Smooth muscle cell (in vitro differentiated cells): ENCODE data around the gene DNMT3A. TPM values are rescaled to one million over a fixed set of nuclear protein-coding genes. Genes with fewer than 3 reads are reported as not detected.

ENCODE experiments used
- DNase-seq: peaks from one replicate; lab custom pipeline; 2025; ENCODE audit not compliant: unreplicated experiment; lab: John Stamatoyannopoulos, UW
- H2AFZ ChIP-seq: fragments of 200-600 bp; sonication (generic); 2 replicates; pipeline ENCODE4 v1.6.0; 2016; ENCODE audit warnings: antibody characterized with exemption, low read depth, mild to moderate bottlenecking
- H3F3A ChIP-seq: fragments of 200-600 bp; sonication (generic); 2 replicates; pipeline ENCODE4 v1.6.0; 2017; ENCODE audit warnings: antibody characterized with exemption, low read depth
- H3K27ac ChIP-seq: fragments of 200-600 bp; sonication (generic); 2 replicates; pipeline ENCODE4 v1.5.1; 2016; ENCODE audit warnings: low read depth, mild to moderate bottlenecking
- H3K27me3 ChIP-seq: fragments of 200-600 bp; sonication (generic); 2 replicates; pipeline ENCODE4 v1.6.1; 2016; ENCODE audit warnings: low read depth, mild to moderate bottlenecking
- H3K36me3 ChIP-seq: fragments of 200-600 bp; sonication (generic); 2 replicates; pipeline ENCODE4 v1.5.1; 2016; ENCODE audit warnings: low read depth
- H3K4me1 ChIP-seq: fragments of 200-600 bp; sonication (generic); 2 replicates; pipeline ENCODE4 v1.5.1; 2016; ENCODE audit warnings: low read depth
- H3K4me2 ChIP-seq: fragments of 200-600 bp; sonication (generic); 2 replicates; pipeline ENCODE4 v1.6.0; 2016; ENCODE audit warnings: mild to moderate bottlenecking
- H3K4me3 ChIP-seq: fragments of 200-600 bp; sonication (generic); 2 replicates; pipeline ENCODE4 v1.5.1; 2016; ENCODE audit warnings: mild to moderate bottlenecking
- H3K79me2 ChIP-seq: fragments of 200-600 bp; sonication (generic); 2 replicates; pipeline ENCODE4 v1.6.0; 2016; ENCODE audit warnings: low read depth, mild to moderate bottlenecking
- H3K9ac ChIP-seq: fragments of 200-600 bp; sonication (generic); 2 replicates; pipeline ENCODE4 v1.6.0; 2016; ENCODE audit warnings: low read depth
- H3K9me3 ChIP-seq: fragments of 200-600 bp; sonication (generic); replicated peaks from 2 replicates; pipeline ENCODE4 v1.5.1; 2016; ENCODE audit warnings: low read depth
- H4K20me1 ChIP-seq: fragments of 200-600 bp; sonication (generic); 2 replicates; pipeline ENCODE4 v1.6.0; 2016; ENCODE audit warnings: low read depth
- CTCF ChIP-seq: fragments of 200-600 bp; sonication (generic); IDR thresholded peaks from 2 replicates; pipeline ENCODE4 v1.5.1; 2017; ENCODE audit warnings: borderline replicate concordance, mild to moderate bottlenecking, antibody characterized with exemption; ENCODE audit not compliant: insufficient read depth, poor library complexity, severe bottlenecking
- WGBS: methylation state at CpG from one replicate; pipeline ENCODE4 v1.1.7; 2016; ENCODE audit warnings: low lambda C conversion rate; 5-methylcytosine and 5-hydroxymethylcytosine counted together
- polyA plus RNA-seq: library from polyadenylated mRNA; unstranded; fragments of >200 nt; fragmentation: Nextera tagmentation; extraction: Ambion mirVana; gene quantifications from 2 replicates; pipeline ENCODE4 v1.2.1, GENCODE V29; 2016
- total RNA-seq: library from RNA; depleted of rRNA; stranded (reverse); fragments of >200 nt; gene quantifications from 2 replicates; pipeline ENCODE4 v1.2.3, GENCODE V29; 2014

DNMT3A gene
- total and polyA plus RNA-seq, 2 experiments from 2014 or later: 16.4 to 19.9 TPM

GRCh38 chr2:25268139-25268538 lies 73.6 kb downstream of the DNMT3A start:
- Histone ChIP-seq H3K9me3 (no peaks in the 10 kb centered on the region), H3K4me2 (no peak overlapping the region), H3K9ac (no peak overlapping the region), H3K36me3 (no peaks in the 10 kb centered on the region), H4K20me1 (no peaks in the 10 kb centered on the region), H2AFZ (no peak overlapping the region), H3K4me1 (peaks cover 9% of the 10 kb centered on the region), H3K27ac (no peak overlapping the region), H3F3A (no peaks in the 10 kb centered on the region), H3K4me3 (no peak overlapping the region), H3K79me2 (no peaks in the 10 kb centered on the region), H3K27me3 (no peaks in the 10 kb centered on the region)
- DNase-seq: no peak
- 86% methylated on average over 10 of the region's 10 CpGs for WGBS
- no peak for TF ChIP-seq CTCF

DNA sequence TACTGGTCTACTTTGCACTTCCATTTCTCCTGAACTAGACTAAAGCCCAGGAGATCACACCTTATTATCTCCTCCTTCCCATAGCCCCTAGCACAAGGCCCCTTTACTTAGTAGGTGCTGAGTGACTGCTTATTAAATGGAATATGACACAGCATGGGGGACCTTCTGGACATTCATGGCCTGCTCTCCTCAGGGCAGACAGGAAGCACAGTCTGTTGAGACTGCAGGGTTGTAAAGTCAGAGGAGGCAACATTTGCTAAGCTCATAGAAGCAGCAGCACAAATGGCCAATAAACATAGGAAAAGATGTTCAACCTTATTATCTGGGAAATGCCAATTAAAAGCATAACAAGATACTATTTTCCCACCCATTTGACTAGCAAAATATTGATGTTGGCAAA lies 75.3 kb downstream of the DNMT3A start:
- H2AFZ ChIP-seq: no peak overlapping the region
- H3K4me2 ChIP-seq: no peak overlapping the region
- no peaks in the 10 kb centered on the region for H4K20me1 ChIP-seq
- H3F3A ChIP-seq: no peaks in the 10 kb centered on the region
- H3K4me1 ChIP-seq: peaks cover 9% of the 10 kb centered on the region
- TF ChIP-seq CTCF: no peak
- H3K9me3 ChIP-seq: no peaks in the 10 kb centered on the region
- DNase-seq: no peak
- no peak overlapping the region for H3K4me3 ChIP-seq
- H3K36me3 ChIP-seq: no peaks in the 10 kb centered on the region
- no peaks in the 10 kb centered on the region for H3K27me3 ChIP-seq
- no peak overlapping the region for H3K9ac ChIP-seq
- H3K79me2 ChIP-seq: no peaks in the 10 kb centered on the region
- H3K27ac ChIP-seq: no peak overlapping the region

GRCh38 chr2:25265802-25266201 lies 75.9 kb downstream of the DNMT3A start:
- Histone ChIP-seq H2AFZ (no peak overlapping the region), H3K27ac (no peak overlapping the region), H3K4me1 (peaks cover 9% of the 10 kb centered on the region), H3K4me3 (no peak overlapping the region), H3K27me3 (no peaks in the 10 kb centered on the region), H3K9me3 (no peaks in the 10 kb centered on the region), H3K79me2 (no peaks in the 10 kb centered on the region), H4K20me1 (no peaks in the 10 kb centered on the region), H3K36me3 (no peaks in the 10 kb centered on the region), H3F3A (no peaks in the 10 kb centered on the region), H3K4me2 (no peak overlapping the region), H3K9ac (no peak overlapping the region)
- no peak for TF ChIP-seq CTCF
- DNase-seq: no peak
- WGBS: 98% methylated on average over 2 of the region's 2 CpGs

- H2AFZ ChIP-seq: no peak overlapping the region
- peaks cover 10% of the 10 kb centered on the region for H3K4me1 ChIP-seq
- no peak for DNase-seq
- H3K27me3 ChIP-seq: no peaks in the 10 kb centered on the region
- no peak for TF ChIP-seq CTCF
- no peaks in the 10 kb centered on the region for H3F3A ChIP-seq
- H3K4me3 ChIP-seq: no peak overlapping the region
- no peak overlapping the region for H3K9ac ChIP-seq
- H3K36me3 ChIP-seq: no peaks in the 10 kb centered on the region
- H3K9me3 ChIP-seq: no peaks in the 10 kb centered on the region
- no peaks in the 10 kb centered on the region for H3K79me2 ChIP-seq
- H3K4me2 ChIP-seq: no peak overlapping the region
- no peak overlapping the region for H3K27ac ChIP-seq
- WGBS: 86% methylated on average over 6 of the region's 6 CpGs
- no peaks in the 10 kb centered on the region for H4K20me1 ChIP-seq
Observed at GRCh38 chr2:25265001-25265400, 76.7 kb downstream of the DNMT3A start.
